T1000 (cell line): ENCODE data around the gene SFMBT2.
"Not testable (repeated sequence)": the region's sequence is repeated elsewhere in the genome, so short reads cannot be mapped to it uniquely, and the experiment has no call there.

Source experiments
- DNase-seq: peaks from one replicate; lab custom pipeline; 2025; ENCODE audit warnings: mixed read lengths; lab: John Stamatoyannopoulos, UW

The SFMBT2 gene

DNA sequence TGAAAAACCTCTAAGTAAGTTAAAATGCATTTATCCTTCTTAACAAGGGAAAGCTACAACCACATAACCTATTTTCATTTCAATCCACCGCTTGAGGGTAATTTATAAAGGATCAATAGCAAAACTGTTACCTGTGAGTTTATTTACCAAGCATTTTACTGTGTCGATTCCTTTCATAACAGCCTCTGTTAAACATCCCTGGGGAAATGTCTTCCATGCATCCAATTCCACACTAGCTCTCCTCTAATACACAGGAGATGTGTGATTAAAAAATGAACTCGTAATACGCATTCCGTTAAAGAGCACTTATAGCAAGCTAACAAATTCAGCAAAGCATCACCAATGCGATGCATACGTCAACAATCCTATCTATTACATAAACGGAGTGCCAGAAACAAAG, 185.7 kb downstream of the SFMBT2 start:
- DNase-seq: no peak

DNA sequence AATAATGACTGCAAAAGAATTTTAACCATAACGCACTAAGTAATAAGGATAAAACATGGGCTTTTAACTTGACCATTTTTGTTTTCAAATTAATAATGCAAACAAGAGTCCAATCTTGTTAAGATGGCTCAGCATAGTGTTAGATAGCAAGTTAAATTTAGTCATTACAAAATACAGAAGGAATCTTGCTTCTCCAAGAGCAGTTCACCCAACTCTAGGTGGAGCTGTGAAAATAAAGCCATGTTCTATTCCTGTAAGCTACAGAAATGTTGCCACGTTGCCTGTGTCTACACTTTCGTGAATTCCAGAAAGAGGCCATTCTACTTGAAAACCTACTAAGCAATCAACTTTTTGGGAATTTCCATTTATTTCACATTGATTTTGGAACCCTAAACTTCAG, 191.9 kb downstream of the SFMBT2 start:
- no peak for DNase-seq

DNA sequence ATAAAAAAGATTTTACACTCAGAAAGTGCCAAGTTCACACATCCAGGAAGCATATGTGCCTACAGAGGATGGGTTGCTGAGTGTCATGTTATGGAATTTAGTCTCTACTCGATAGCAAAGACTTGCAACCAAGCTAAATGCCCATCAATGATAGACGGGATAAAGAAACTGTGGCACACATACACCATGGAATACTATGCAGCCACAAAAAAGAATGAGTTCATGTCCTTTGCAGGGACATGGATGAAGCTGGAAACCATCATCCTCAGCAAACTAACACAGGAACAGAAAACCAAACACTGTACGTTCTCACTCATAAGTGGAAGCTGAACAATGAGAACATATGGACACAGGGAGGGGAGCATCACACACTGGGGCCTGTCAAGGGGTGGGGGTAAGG, 198.1 kb downstream of the SFMBT2 start:
- DNase-seq: not testable (repeated sequence)

GRCh38 chr10:7211857-7212577, 198.8 kb downstream of the SFMBT2 start:
- no peak for DNase-seq

DNA sequence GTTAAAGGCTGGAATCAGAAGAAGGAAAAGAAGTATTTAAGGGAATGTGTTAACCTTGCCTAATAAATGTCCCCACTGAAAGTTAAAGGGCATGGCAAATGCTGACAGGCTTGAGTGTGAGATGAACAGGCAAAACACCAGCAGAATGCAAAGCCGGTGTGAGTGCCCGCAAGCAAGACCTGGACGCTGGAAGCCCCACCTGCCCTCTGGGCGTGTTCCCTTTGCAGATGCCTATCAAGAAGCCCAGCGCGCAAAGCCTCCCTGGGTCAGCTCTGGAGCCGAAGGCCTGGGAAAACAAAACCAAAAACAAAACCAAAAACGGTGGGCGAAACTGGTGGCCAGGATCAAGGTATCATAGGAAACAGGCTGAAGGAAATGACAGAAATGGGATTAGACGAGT, 200.3 kb downstream of the SFMBT2 start:
- no peak for DNase-seq

DNA sequence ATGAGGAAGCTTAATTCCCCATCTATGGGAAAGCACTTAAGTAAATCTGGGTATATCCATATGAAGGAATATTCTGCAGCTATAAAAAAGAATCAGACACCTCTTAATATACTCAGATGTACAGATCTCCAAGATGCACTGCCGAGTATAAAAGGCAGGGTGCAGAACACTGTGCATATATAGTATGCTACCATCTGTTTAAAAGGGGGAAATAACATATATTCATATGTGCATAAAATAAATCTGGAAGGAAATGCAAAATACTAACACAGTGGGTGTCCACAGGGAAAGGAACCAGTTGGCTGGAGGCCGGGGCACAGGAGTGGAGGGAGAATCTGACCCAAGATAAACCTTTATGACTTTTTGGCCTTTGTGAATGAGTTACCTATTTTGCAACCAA, 201.4 kb downstream of the SFMBT2 start:
- no peak for DNase-seq

- DNase-seq: no peak
Measured at GRCh38 chr10:7206412-7207100, 204.3 kb downstream of the SFMBT2 start.

GRCh38 chr10:7205656-7206055, 205.2 kb downstream of the SFMBT2 start:
- DNase-seq: no peak

GRCh38 chr10:7202793-7203355, 208.0 kb downstream of the SFMBT2 start:
- no peak for DNase-seq

DNA sequence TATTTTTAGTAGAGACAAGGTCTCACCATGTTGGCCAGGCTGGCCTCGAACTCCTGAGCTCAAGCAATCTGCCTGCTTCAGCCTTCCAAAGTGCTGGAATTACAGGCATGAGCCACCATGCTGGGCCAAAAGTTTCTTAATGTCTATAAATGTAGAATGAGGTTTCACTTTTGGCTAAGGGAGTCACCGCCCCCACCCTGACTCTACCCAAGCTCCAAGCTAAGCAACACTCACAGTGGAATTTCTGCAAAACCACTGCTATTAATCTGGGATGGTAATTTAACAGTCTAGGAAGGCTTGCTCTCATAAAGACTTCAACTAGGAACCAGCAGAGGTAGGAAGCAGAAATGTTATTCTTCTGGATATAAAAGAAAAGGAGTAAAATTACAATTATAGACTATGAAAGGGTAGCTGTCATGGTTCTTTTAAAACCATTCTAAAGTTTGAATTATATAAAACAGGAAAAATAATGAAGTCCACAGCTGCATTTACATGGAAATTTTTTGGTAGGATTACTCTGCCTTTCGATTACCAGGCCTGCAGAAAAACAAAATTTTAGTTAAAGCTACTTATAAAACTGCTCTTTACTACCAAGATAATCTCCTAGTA, 211.6 kb downstream of the SFMBT2 start:
- no peak for DNase-seq

DNA sequence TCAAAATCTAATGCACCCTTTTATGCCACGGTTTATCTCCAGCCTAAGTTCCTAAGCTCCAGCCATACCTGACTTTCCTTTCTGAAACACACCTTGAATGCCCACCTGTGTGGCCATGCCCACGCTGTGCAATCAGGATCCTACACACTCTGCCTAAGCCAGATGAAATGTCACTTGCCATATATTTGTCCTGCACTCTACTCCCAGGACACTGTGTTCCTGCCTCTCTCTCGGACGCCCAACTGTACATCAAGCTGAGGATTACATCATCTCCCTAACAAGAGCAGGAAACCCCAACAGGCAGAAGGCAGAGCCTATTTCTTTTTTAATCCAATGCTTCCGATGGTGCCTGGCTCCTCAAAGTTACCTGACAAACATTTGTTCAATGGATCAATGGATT, 214.6 kb downstream of the SFMBT2 start:
- no peak for DNase-seq

- DNase-seq: no peak
Measured at GRCh38 chr10:7195118-7195517, 215.7 kb downstream of the SFMBT2 start.

- DNase-seq: no peak
Measured at GRCh38 chr10:7194571-7194970, 216.3 kb downstream of the SFMBT2 start.

DNA sequence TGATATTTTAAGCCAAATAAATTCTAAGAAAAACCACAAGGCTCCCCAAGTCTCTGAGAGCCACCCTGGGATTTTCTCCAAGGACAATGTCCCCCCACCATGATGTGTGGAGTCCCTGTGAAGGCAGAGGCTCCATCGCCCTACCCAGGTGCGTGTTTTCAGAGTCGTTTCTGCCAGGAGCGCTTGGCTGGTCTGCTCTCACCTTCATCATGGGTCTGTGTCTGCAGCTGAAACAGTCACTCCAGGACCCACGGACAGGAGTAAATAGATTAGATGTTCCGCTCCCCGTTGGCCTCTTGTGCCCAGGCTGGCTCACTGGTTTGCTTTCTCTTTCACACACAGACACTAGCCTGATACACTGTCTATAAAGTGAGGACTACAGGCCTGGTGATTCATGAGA, 217.5 kb downstream of the SFMBT2 start:
- DNase-seq: no peak

- DNase-seq: no peak
Measured at GRCh38 chr10:7192831-7193361, 217.9 kb downstream of the SFMBT2 start.

GRCh38 chr10:7192061-7192460, 218.8 kb downstream of the SFMBT2 start:
- DNase-seq: no peak

- not testable (repeated sequence) for DNase-seq
Measured at GRCh38 chr10:7190772-7191171, 220.1 kb downstream of the SFMBT2 start.

DNA sequence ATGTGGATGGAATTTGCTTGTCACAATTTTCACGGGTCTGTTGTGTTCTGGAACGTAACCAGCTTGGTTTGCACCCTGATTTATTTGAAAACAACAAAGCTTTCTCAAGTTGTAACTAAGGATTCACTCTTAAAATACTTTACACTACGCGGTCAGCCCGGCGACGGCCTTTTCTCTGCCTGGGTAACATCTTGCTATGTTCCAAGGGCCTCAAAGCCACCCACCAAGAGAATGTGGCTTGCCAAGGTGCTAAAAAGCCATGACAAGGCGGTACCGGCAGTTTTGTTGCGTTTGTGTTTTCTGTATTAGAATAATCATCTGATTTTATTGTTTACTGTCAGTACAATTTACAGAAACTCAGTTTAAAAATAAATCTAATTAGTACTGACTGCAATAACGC, 220.9 kb downstream of the SFMBT2 start:
- DNase-seq: no peak

DNA sequence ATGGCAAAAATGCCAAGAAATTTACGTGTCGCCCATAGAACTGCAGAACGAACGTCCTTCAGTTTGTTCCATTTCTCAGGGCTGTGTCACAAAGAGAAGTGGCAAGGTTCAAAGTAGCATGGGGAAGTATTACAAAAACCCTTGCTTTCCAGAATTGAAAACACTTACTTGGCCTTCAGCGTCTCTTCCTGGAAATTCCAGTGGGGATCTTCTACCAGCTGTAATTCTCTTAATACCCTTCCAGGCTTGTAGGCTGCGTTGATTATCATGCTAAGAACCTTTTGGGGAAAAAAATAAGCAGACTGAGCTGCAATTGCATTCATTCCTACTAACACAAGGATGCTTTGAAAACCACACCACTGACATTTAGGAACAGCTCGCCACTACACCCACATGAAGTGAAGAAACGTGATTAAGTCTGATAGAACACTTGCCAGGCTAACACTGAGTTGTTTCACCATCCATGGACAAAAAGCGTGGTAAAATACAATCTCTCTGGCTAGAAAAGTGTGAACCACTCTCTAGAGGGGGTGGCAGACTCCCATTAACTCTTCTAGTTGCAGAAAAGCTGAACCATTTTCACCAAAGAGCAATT, 222.3 kb downstream of the SFMBT2 start:
- DNase-seq: no peak

DNA sequence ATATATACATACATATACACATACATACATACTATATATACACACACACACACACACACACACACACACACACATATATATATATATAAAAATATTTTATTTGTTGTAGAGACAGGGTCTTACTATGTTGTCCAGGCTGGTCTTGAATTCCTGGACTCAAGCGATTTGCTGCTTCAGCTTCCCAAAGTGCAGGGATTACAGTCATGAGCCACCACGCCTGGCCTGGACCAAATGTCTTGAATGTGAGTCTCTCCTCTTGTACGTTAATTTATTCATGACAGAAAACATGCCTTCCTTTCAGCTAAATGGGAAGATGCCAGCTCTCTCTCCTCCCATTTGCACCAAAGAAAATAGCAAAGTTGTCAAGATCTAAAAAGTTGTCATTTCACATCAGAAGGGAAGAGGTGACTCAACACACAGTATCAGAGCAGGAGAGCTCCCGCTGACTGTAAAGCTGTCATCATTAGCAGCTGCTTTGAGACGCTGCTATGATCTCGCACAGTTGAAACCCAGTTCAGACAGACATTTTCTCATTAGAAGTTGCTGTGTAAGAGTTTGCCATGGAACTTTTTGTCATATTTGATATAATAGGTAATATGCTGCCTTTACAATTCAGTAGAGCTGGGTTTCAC, 224.3 kb downstream of the SFMBT2 start:
- no peak for DNase-seq

GRCh38 chr10:7185367-7185690, 225.5 kb downstream of the SFMBT2 start:
- no peak for DNase-seq
